GM12864 (cell line): Measurements from ENCODE around the gene CTSO.
A peak's percentile ranks its signal among the peaks of the same experiment; 100 is the strongest.

Experiments used
- DNase-seq: peaks from one replicate; pipeline ENCODE4 v3.0.0-alpha.2; 2011; ENCODE audit warnings: low read depth
- H3K4me3 ChIP-seq: 2 replicates; pipeline ENCODE4 v1.5.1; 2011; ENCODE audit warnings: mild to moderate bottlenecking, low read depth, low read length, control low read depth
- CTCF ChIP-seq: IDR thresholded peaks from 2 replicates; pipeline ENCODE4 v1.5.1; 2011; ENCODE audit warnings: low read depth, mild to moderate bottlenecking, moderate library complexity, low read length, control low read depth, inconsistent platforms; ENCODE audit errors: missing control alignments

The CTSO gene

GRCh38 chr4:155953151-155954117 lies at the start of gene CTSO:
CTSO (minus strand) TSS chr4:155953866; CDS start chr4:155953847, 19 bp downstream.
- peak within 1 kb of the TSS; percentile 75 for H3K4me3 ChIP-seq
- DNase-seq = peak; percentile 52
- TF ChIP-seq CTCF = peak; percentile 47

GRCh38 chr4:156000491-156000890 lies 46.8 kb upstream of the CTSO start:
- H3K4me3 ChIP-seq = no peak overlapping the region
- DNase-seq = no peak
- no peak for TF ChIP-seq CTCF

GRCh38 chr4:155999725-156000124 lies 46.1 kb upstream of the CTSO start:
- DNase-seq = no peak
- H3K4me3 ChIP-seq = no peak overlapping the region
- no peak for TF ChIP-seq CTCF

GRCh38 chr4:155995069-155995468 lies 41.4 kb upstream of the CTSO start:
- no peak for DNase-seq
- no peak for TF ChIP-seq CTCF
- no peak overlapping the region for H3K4me3 ChIP-seq

GRCh38 chr4:155984106-155984797 lies 30.6 kb upstream of the CTSO start:
- no peak for DNase-seq
- H3K4me3 ChIP-seq = no peak overlapping the region
- TF ChIP-seq CTCF = no peak

GRCh38 chr4:155982736-155983385 lies 29.2 kb upstream of the CTSO start:
- no peak for TF ChIP-seq CTCF
- H3K4me3 ChIP-seq = no peak overlapping the region
- no peak for DNase-seq
